Central memory CD4-positive, alpha-beta T cell (primary cell): Measurements from ENCODE around the gene TPT1.
"Not testable (repeated sequence)": the region's sequence is repeated elsewhere in the genome, so short reads cannot be mapped to it uniquely, and the experiment has no call there.

ENCODE experiments used
- DNase-seq: peaks from one replicate; pipeline ENCODE4 v3.0.0; 2022

The TPT1 gene

GRCh38 chr13:45299194-45299593, 41.8 kb downstream of the TPT1 start:
- DNase-seq: no peak

- DNase-seq: not testable (repeated sequence)
Observed at GRCh38 chr13:45298550-45298949, 42.4 kb downstream of the TPT1 start.

GRCh38 chr13:45298206-45298505, 42.8 kb downstream of the TPT1 start:
- no peak for DNase-seq

GRCh38 chr13:45297456-45298205, 43.4 kb downstream of the TPT1 start:
- DNase-seq: peak; percentile 43

- no peak for DNase-seq
Observed at GRCh38 chr13:45296259-45296658, 44.7 kb downstream of the TPT1 start.

- no peak for DNase-seq
Observed at GRCh38 chr13:45295536-45295935, 45.4 kb downstream of the TPT1 start.

- no peak for DNase-seq
Observed at GRCh38 chr13:45292176-45292575, 48.8 kb downstream of the TPT1 start.

- DNase-seq: no peak
Observed at GRCh38 chr13:45289936-45290563, 50.9 kb downstream of the TPT1 start.
